Tibial artery (tissue), 4 donors: ENCODE results near the gene FAM124B.

Experiments used
- DNase-seq, 2 donors: peaks; one replicate each; pipeline ENCODE4 v3.0.0-alpha.2; 2019
- H3K27ac ChIP-seq, 2 donors: fragments of 200-600 bp; sonication (generic) in 1 of 2; 1 replicate in 1 of 2; 2 replicates in 1 of 2; pipeline ENCODE4 v1.5.1; 2018 to 2019; ENCODE audit warnings: mild to moderate bottlenecking in 1 of 2
- H3K27me3 ChIP-seq, 2 donors: fragments of 200-600 bp; sonication (generic) in 1 of 2; one replicate each; pipeline versions ENCODE4 v1.5.1 to v1.6.0; 2016 to 2019
- H3K36me3 ChIP-seq, 3 donors: fragments of 200-600 bp; sonication (generic) in 2 of 3; one replicate each; pipeline ENCODE4 v1.5.1; 2016 to 2019; ENCODE audit warnings: mild to moderate bottlenecking in 2 of 3
- H3K4me1 ChIP-seq, 4 donors: fragments of 200-600 bp; sonication (generic) in 2 of 4; 1 replicate in 3 of 4; 2 replicates in 1 of 4; pipeline ENCODE4 v1.5.1; 2016 to 2019
- H3K4me3 ChIP-seq, 2 donors: fragments of 200-600 bp; sonication (generic) in 1 of 2; 1 replicate in 1 of 2; 2 replicates in 1 of 2; pipeline ENCODE4 v1.5.1; 2018 to 2019; ENCODE audit warnings: mild to moderate bottlenecking in 2 of 2
- H3K9me3 ChIP-seq, 3 donors: fragments of 200-600 bp; sonication (generic) in 1 of 3; one replicate each; pipeline ENCODE4 v1.5.1; 2016 to 2019
- intact Hi-C: fragments of 100-400 bp; cut with DNase I; formaldehyde crosslinking; loops from one replicate; pipeline ENCODE4 v1.15.0; 2023; ENCODE audit warnings: low total_unique reads
- TF ChIP-seq, protein P1 (sequence below), 2 experiments: fragments of 200-600 bp in 1 of 2; fragments of 450-650 bp in 1 of 2; IDR thresholded peaks; one replicate each; pipeline ENCODE4 v1.5.1; 2017 to 2019; ENCODE audit warnings: antibody characterized with exemption in 2 of 2, mild to moderate bottlenecking in 1 of 2, moderate library complexity in 1 of 2

Gene FAM124B

DNA sequence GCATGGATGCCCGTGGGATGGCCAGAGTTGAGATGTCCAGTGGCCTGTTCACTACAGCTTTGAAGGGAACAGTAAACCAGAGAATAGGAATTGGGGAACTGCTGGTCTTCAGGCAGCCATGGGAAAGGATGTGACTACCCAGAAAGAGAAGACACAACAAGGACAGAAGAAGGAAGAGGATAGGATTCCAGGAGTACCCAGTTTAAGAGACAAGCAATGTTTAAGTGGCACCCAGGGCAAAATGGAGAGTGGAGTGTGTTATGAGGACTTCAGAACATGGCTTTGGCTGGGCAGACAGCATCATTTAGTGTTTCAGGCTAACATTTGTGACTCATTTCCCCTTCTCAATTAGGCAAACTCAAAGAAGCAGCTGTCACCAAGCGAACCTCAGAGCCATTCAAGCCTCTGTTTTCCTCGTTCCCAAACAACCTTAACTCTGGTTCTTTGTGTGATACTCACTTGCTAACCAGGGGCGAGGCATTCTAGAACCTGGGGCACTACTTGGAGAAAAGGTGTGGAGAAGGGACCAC lies 4.0 kb upstream of the FAM124B start:
- Histone ChIP-seq H3K9me3 (no peaks in the 10 kb centered on the region), H3K4me1 (no peaks in the 10 kb centered on the region), H3K36me3 (no peaks in the 10 kb centered on the region), H3K4me3 (no peak overlapping the region), H3K27ac (no peak overlapping the region), H3K27me3 (no peaks in the 10 kb centered on the region)
- DNase-seq, result no peak
- TF ChIP-seq, protein P1, sequence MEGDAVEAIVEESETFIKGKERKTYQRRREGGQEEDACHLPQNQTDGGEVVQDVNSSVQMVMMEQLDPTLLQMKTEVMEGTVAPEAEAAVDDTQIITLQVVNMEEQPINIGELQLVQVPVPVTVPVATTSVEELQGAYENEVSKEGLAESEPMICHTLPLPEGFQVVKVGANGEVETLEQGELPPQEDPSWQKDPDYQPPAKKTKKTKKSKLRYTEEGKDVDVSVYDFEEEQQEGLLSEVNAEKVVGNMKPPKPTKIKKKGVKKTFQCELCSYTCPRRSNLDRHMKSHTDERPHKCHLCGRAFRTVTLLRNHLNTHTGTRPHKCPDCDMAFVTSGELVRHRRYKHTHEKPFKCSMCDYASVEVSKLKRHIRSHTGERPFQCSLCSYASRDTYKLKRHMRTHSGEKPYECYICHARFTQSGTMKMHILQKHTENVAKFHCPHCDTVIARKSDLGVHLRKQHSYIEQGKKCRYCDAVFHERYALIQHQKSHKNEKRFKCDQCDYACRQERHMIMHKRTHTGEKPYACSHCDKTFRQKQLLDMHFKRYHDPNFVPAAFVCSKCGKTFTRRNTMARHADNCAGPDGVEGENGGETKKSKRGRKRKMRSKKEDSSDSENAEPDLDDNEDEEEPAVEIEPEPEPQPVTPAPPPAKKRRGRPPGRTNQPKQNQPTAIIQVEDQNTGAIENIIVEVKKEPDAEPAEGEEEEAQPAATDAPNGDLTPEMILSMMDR (IDR thresholded peaks at IDR 0.05), result no peak
- intact Hi-C loops, result no loop called here

DNA sequence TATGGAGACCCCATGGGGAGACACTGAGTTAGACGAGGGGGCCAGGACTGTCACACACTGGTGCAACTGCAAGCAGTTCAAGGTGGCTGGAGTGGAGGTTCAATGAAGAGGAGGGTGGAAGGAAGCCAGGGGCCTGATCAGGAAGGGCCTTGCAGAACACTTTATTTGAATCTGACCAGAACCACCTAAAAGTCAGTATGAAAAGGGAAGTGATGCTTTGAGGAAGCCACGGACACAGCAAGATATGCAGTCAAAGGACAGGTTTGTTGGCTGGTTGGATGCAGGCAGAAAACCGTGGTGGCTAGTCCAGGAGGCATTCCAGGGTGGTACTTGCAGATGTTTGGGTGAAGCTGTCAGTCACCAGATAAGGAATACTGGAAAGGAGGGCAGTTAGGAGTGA lies 3.5 kb upstream of the FAM124B start:
- intact Hi-C loops, result no loop called here
- no peak for DNase-seq
- no peaks in the 10 kb centered on the region for H3K4me1 ChIP-seq
- H3K27me3 ChIP-seq, result no peaks in the 10 kb centered on the region
- TF ChIP-seq, protein P1 (IDR thresholded peaks at IDR 0.05), result no peak
- H3K36me3 ChIP-seq, result no peaks in the 10 kb centered on the region
- no peaks in the 10 kb centered on the region for H3K9me3 ChIP-seq
- H3K4me3 ChIP-seq, result no peak overlapping the region
- no peak overlapping the region for H3K27ac ChIP-seq

DNA sequence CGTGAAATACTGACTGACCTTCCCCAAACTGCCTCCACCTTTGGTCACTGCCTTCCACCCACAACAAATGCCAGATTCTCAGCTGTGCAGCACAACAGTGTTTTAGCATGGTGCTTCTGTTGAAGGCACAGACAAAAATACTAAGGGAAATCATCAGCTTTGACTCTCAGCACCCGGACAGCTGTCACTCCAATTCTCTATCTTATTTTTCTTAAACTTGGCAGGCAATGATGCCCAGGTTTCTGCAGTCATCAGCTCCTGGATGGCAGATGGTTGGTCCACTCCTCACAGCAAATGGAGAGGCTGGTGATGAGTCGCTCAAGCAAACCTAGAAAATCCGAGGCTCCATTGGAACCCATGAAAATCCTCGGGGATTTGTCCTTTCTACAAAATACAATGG lies 2.9 kb upstream of the FAM124B start:
- TF ChIP-seq, protein P1 (IDR thresholded peaks at IDR 0.05), result no peak
- DNase-seq, result no peak
- Histone ChIP-seq H3K27ac (no peak overlapping the region), H3K4me1 (no peaks in the 10 kb centered on the region), H3K27me3 (no peaks in the 10 kb centered on the region), H3K9me3 (no peaks in the 10 kb centered on the region), H3K36me3 (no peaks in the 10 kb centered on the region), H3K4me3 (no peak overlapping the region)
- intact Hi-C loops, result no loop called here

DNA sequence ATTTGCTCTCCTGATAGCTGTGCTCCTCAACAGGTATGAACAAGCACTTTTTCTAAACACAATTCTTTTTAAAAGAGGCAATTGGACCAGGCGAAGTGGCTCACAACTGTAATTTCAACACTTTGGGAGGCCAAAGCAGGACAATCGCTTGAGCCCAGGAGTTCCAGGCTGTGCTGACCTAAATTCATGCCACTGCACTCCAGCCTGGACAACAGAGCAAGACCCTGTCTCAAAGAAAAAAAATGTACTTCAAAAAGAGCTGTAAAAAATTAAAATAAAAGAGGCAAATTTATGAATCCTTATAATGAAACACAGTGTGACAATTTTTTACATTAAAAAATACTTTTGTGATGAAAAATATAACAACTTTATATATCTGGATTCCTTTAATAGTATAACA lies 1.8 kb upstream of the FAM124B start:
- intact Hi-C loops, result no loop called here
- no peak overlapping the region for H3K27ac ChIP-seq
- H3K27me3 ChIP-seq, result no peaks in the 10 kb centered on the region
- H3K9me3 ChIP-seq, result no peaks in the 10 kb centered on the region
- no peaks in the 10 kb centered on the region for H3K4me1 ChIP-seq
- TF ChIP-seq, protein P1 (IDR thresholded peaks at IDR 0.05), result no peak
- H3K36me3 ChIP-seq, result no peaks in the 10 kb centered on the region
- H3K4me3 ChIP-seq, result no peak overlapping the region
- no peak for DNase-seq

DNA sequence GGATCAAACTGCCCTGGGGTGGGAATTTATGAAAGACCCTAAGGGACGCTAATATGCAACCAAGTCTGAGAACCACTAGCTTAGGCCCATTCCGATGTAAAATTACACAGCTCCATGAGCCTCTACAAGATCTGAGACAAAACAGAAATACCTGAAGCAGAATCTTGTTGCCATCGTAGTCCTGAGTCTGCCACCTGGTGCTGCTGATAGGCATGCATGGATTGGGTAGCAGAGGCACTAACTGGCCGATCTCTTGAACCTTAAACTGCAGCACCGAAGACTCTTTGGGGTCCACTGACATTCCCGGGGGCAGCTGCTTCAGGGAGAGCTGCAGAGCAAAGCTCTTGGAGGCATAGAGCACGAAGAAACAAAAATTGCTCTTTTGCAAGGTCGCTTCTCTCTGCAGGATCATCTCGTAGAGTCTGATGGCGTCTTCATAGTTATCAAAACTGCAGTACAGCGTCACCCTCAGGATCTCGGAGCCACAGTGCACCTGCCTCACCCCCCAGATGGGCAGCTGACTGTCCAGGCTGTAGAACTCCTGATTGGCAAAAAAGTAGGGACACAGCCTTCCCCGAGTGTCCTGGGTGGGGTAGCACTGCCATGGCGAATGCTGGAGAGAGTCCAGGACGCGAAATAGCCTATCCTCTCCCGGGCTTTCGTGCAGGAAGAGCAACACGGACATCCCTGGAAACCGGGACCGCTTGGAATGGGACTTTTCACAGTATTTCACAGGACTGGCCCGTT lies 848 bp downstream of the FAM124B start:
- Histone ChIP-seq H3K36me3 (no peaks in the 10 kb centered on the region), H3K4me1 (no peaks in the 10 kb centered on the region), H3K4me3 (peak overlapping the region; percentile 26 to 38), H3K9me3 (no peaks in the 10 kb centered on the region), H3K27me3 (no peaks in the 10 kb centered on the region), H3K27ac (no peak overlapping the region)
- TF ChIP-seq, protein P1 (IDR thresholded peaks at IDR 0.05), result no peak
- DNase-seq, result no peak
- intact Hi-C loops, result no loop called here
